Measurements from ENCODE around the gene CFHR2.

The CFHR2 gene

GRCh38 chr1:196997423-196997822, 53.9 kb downstream of the CFHR2 start:
- DNase-seq (ENCODE audit: extremely low read depth in 1 of 2, low read depth in 1 of 2): no peak

DNA sequence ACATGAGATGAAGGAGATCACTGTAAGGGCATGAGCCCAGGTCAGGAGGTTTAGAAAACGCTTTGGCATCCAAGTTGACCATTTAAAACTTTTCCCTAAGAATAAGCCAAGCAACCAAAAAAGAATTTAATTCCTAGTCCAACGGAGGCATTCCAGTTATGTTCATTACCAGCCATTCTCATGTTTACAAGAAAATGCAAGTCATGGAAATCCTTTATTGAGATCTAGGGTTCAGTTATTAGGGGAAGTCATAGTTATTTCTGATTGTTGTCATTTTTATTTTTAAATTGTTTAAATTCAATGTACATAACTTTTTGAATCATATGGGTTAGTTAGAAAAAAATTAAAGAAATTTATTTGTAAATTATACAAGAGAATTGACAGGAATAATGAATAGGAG, 58.3 kb downstream of the CFHR2 start:
- DNase-seq (ENCODE audit: extremely low read depth in 1 of 2, low read depth in 1 of 2): no peak

DNA sequence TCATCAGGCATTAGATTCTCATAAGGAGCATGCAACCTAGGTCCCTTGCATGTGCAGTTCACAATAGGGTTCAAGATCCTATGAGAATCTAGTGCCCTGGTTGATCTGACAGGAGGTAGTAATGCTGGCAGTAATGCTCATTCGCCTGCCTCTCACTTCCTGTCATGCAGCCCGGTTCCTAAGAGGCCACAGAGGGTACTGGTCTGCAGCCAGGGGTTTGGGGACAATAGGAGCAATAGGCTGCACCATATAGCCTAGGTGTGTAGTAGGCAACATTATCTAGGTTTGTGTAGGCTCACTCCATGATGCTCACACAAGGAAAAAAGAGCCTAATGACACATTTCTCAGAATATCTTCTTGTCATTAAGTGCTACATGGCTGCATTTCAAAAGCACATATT, 59.6 kb downstream of the CFHR2 start:
- DNase-seq (ENCODE audit: extremely low read depth in 1 of 2, low read depth in 1 of 2): no peak

GRCh38 chr1:197008861-197009260, 65.3 kb downstream of the CFHR2 start:
- no peak for DNase-seq (ENCODE audit: extremely low read depth in 1 of 2, low read depth in 1 of 2)

Measured in activated CD8-positive, alpha-beta memory T cell treated with anti-CD3 and anti-CD28 coated beads for 1 hour (primary cell).